Keratinocyte (primary cell): ENCODE measurements around the gene PNMA1. TPM values are rescaled to one million over a fixed set of nuclear protein-coding genes. Genes with fewer than 3 reads are reported as not detected.

ENCODE experiments used
- DNase-seq: peaks from one replicate; pipeline ENCODE4 v3.0.0-alpha.2; 2011; ENCODE audit warnings: low read depth, missing footprints, low spot score
- FAIRE-seq: peaks from 2 replicates; lab custom pipeline; 2011; peaks lifted over from hg19 to GRCh38; lab: Jason Lieb, UNC
- H2AFZ ChIP-seq: 2 replicates; pipeline ENCODE4 v1.6.0; 2012; ENCODE audit warnings: low read length, control low read depth, inconsistent platforms; ENCODE audit not compliant: control insufficient read depth
- H3K27ac ChIP-seq: 2 replicates; pipeline ENCODE4 v1.5.1; 2011; ENCODE audit warnings: low read length; ENCODE audit not compliant: control insufficient read depth, insufficient read depth
- H3K27me3 ChIP-seq: 3 replicates; pipeline ENCODE4 v1.6.0; 2011; ENCODE audit warnings: low read length; ENCODE audit not compliant: control insufficient read depth, insufficient read depth; ENCODE audit errors: extremely low read depth
- H3K36me3 ChIP-seq, 2 experiments: 2 replicates in 1 of 2; 3 replicates in 1 of 2; pipeline ENCODE4 v1.5.1; 2011; ENCODE audit warnings: low read length in 2 of 2, mild to moderate bottlenecking in 1 of 2; ENCODE audit not compliant: control insufficient read depth in 2 of 2, insufficient read depth in 2 of 2; ENCODE audit errors: extremely low read depth in 1 of 2
- H3K4me1 ChIP-seq: 3 replicates; pipeline ENCODE4 v1.5.1; 2011; ENCODE audit warnings: low read length; ENCODE audit not compliant: control insufficient read depth, insufficient read depth; ENCODE audit errors: extremely low read depth
- H3K4me2 ChIP-seq: 3 replicates; pipeline ENCODE4 v1.6.0; 2011; ENCODE audit warnings: low read depth, low read length; ENCODE audit not compliant: control insufficient read depth, insufficient read depth; ENCODE audit errors: extremely low read depth
- H3K4me3 ChIP-seq, 3 experiments: fragments of 200-600 bp in 1 of 3; sonication (generic) in 1 of 3; 2 replicates in 2 of 3; 3 replicates in 1 of 3; pipeline ENCODE4 v1.5.1; 2011 to 2016; ENCODE audit warnings: low read length in 3 of 3, mild to moderate bottlenecking in 3 of 3, control low read depth in 2 of 3, inconsistent platforms in 1 of 3, low read depth in 1 of 3, mixed read lengths in 1 of 3, mixed run types in 1 of 3, moderate library complexity in 1 of 3; ENCODE audit not compliant: control insufficient read depth in 2 of 3, insufficient read depth in 2 of 3; ENCODE audit errors: extremely low read depth in 1 of 3
- H3K79me2 ChIP-seq: 2 replicates; pipeline ENCODE4 v1.6.0; 2012; ENCODE audit warnings: low read length; ENCODE audit not compliant: control insufficient read depth, insufficient read depth
- H3K9ac ChIP-seq: 3 replicates; pipeline ENCODE4 v1.6.0; 2011; ENCODE audit warnings: low read length; ENCODE audit not compliant: control insufficient read depth, insufficient read depth; ENCODE audit errors: extremely low read depth
- H3K9me1 ChIP-seq: 3 replicates; pipeline ENCODE4 v1.6.0; 2011; ENCODE audit warnings: low read length; ENCODE audit not compliant: control insufficient read depth, insufficient read depth; ENCODE audit errors: extremely low read depth
- H3K9me3 ChIP-seq: 2 replicates; pipeline ENCODE4 v1.5.1; 2012; ENCODE audit warnings: low read depth, low read length; ENCODE audit not compliant: control insufficient read depth
- H4K20me1 ChIP-seq: 3 replicates; pipeline ENCODE4 v1.6.0; 2011; ENCODE audit warnings: low read length; ENCODE audit not compliant: control insufficient read depth, insufficient read depth; ENCODE audit errors: extremely low read depth
- CTCF ChIP-seq, 3 experiments: IDR thresholded peaks in 1 of 3; conservative IDR thresholded peaks in 1 of 3; optimal IDR thresholded peaks in 1 of 3; 2 replicates in 2 of 3; 3 replicates in 1 of 3; pipeline versions ENCODE3 to v1.5.1; 2011; ENCODE audit warnings: low read length in 3 of 3, mild to moderate bottlenecking in 3 of 3, moderate library complexity in 2 of 3, control low read depth in 1 of 3, inconsistent platforms in 1 of 3; ENCODE audit not compliant: insufficient read depth in 2 of 3; ENCODE audit errors: extremely low read depth in 1 of 3
- EZH2 ChIP-seq: IDR thresholded peaks from one replicate; pipeline ENCODE4 v1.6.1; 2012; ENCODE audit warnings: inconsistent platforms, mild to moderate bottlenecking, low read length, moderate library complexity
- dilution Hi-C: fragments of 300-500 bp; cut with MboI; formaldehyde crosslinking; loops from one replicate; pipeline ENCODE4 v1.7.0; 2020; ENCODE audit warnings: low sequenced_read_pairs; ENCODE audit not compliant: extremely low pct_ligation_motif_present
- polyA plus RNA-seq, 5 experiments: library from polyadenylated mRNA; depleted of rRNA in 3 of 5; stranded (reverse) in 3 of 5; stranded (forward) in 1 of 5; unstranded in 1 of 5; fragments of >200 nt; gene quantifications; 1 replicate in 1 of 5; 2 replicates in 3 of 5; 3 replicates in 1 of 5; pipeline versions ENCODE4 v1.2.1 to v1.2.3, GENCODE V29; 2011 to 2012; ENCODE audit warnings: missing spikeins in 2 of 5, low read depth in 1 of 5, low replicate concordance in 1 of 5

The PNMA1 gene
- polyA plus RNA-seq, 1 donor (not counting 4 experiments of a cell fraction or from before 2014, with no cell fraction given) = 8.2 TPM

- peak; percentile 5 for FAIRE-seq
- Histone ChIP-seq H3K9me1 (peaks cover 6% of the 10 kb centered on the region), H3K4me2 (peak overlapping the region; percentile 100), H3K9ac (peak overlapping the region; percentile 96), H3K9me3 (no peaks in the 10 kb centered on the region), H3K4me3 (peak overlapping the region in 1 of 3 experiments; percentile 1), H3K4me1 (peaks cover 93% of the 10 kb centered on the region), H3K36me3 (peaks cover 0 to 13% of the 10 kb centered on the region in 2 experiments), H2AFZ (no peak overlapping the region), H3K79me2 (peaks cover 95% of the 10 kb centered on the region), H4K20me1 (no peaks in the 10 kb centered on the region), H3K27me3 (no peaks in the 10 kb centered on the region), H3K27ac (peak overlapping the region; percentile 98)
- TF ChIP-seq EZH2 (no peak), CTCF (optimal IDR thresholded peaks at IDR 0.05 in 1 of 3, IDR thresholded peaks at IDR 0.05 in 1 of 3, conservative IDR thresholded peaks at IDR 0.05 in 1 of 3; ENCODE audit: extremely low read depth in 1 of 3, insufficient read depth in 2 of 3, low read length in 3 of 3) (peak in 2 of 3 experiments; percentile 36 to 41)
- DNase-seq = no peak
- dilution Hi-C loops = no loop called here
Measured at GRCh38 chr14:73752297-73752992, 38.3 kb upstream of the PNMA1 start.

GRCh38 chr14:73751157-73751691 is 37.0 kb upstream of the PNMA1 start:
- Histone ChIP-seq H3K9me3 (no peaks in the 10 kb centered on the region), H4K20me1 (no peaks in the 10 kb centered on the region), H3K36me3 (peaks cover 3 to 13% of the 10 kb centered on the region in 2 experiments), H3K9ac (no peak overlapping the region), H3K9me1 (peaks cover 4% of the 10 kb centered on the region), H3K4me1 (peaks cover 93% of the 10 kb centered on the region), H3K4me3 (no peak overlapping the region), H3K4me2 (no peak overlapping the region), H2AFZ (no peak overlapping the region), H3K79me2 (peaks cover 97% of the 10 kb centered on the region), H3K27me3 (no peaks in the 10 kb centered on the region), H3K27ac (peak overlapping the region; percentile 29)
- FAIRE-seq = no peak
- dilution Hi-C loops = no loop called here
- no peak for DNase-seq
- TF ChIP-seq CTCF (optimal IDR thresholded peaks at IDR 0.05 in 1 of 3, IDR thresholded peaks at IDR 0.05 in 1 of 3, conservative IDR thresholded peaks at IDR 0.05 in 1 of 3; ENCODE audit: extremely low read depth in 1 of 3, insufficient read depth in 2 of 3, low read length in 3 of 3) (no peak), EZH2 (no peak)
